HepG2 (cell line): ENCODE data around the gene MTIF2. TPM values are rescaled to one million over a fixed set of nuclear protein-coding genes. Genes with fewer than 3 reads are reported as not detected.

Experiments used
- ATM ChIP-seq: fragments of 450-650 bp; IDR thresholded peaks from 2 replicates; pipeline ENCODE4 v1.7.1; 2017; ENCODE audit warnings: mild to moderate bottlenecking, borderline replicate concordance
- ESRRA ChIP-seq: sonication (generic); formaldehyde crosslinking; IDR thresholded peaks from 2 replicates; pipeline ENCODE4 v1.5.1; 2020; ENCODE audit warnings: mild to moderate bottlenecking, low read depth, missing genetic modification reagents
- GLMP ChIP-seq: sonication (generic); formaldehyde crosslinking; IDR thresholded peaks from 2 replicates; pipeline ENCODE4 v1.9.0; 2021; ENCODE audit warnings: missing genetic modification reagents, mild to moderate bottlenecking, borderline replicate concordance
- HINFP ChIP-seq: sonication (generic); formaldehyde crosslinking; IDR thresholded peaks from 2 replicates; pipeline ENCODE4 v1.4.0; 2020; ENCODE audit warnings: low read depth, mild to moderate bottlenecking, missing genetic modification reagents
- HMGXB3 ChIP-seq: sonication (generic); formaldehyde crosslinking; IDR thresholded peaks from 2 replicates; pipeline ENCODE4 v1.4.0; 2020; ENCODE audit warnings: missing genetic modification reagents, borderline replicate concordance
- KDM5B ChIP-seq: sonication (generic); formaldehyde crosslinking; IDR thresholded peaks from 2 replicates; pipeline ENCODE4 v1.4.0; 2020; ENCODE audit warnings: missing genetic modification reagents, mild to moderate bottlenecking, borderline replicate concordance
- MED8 ChIP-seq: sonication (generic); formaldehyde crosslinking; IDR thresholded peaks from 2 replicates; pipeline ENCODE4 v1.8.1; 2023; ENCODE audit warnings: mild to moderate bottlenecking, missing genetic modification reagents; ENCODE audit not compliant: insufficient replicate concordance
- PLRG1 ChIP-seq: fragments of 450-650 bp; conservative IDR thresholded peaks from 2 replicates; pipeline ENCODE4 v1.6.1; 2016
- SAFB2 ChIP-seq: sonication (generic); formaldehyde crosslinking; IDR thresholded peaks from 2 replicates; pipeline ENCODE4 v1.5.1; 2020; ENCODE audit warnings: missing genetic modification reagents, low read depth, mild to moderate bottlenecking, borderline replicate concordance
- SNAI1 ChIP-seq: sonication (generic); formaldehyde crosslinking; IDR thresholded peaks from 2 replicates; pipeline ENCODE4 v1.5.0; 2020; ENCODE audit warnings: mild to moderate bottlenecking, missing genetic modification reagents, borderline replicate concordance
- TAF15 ChIP-seq: fragments of 200-400 bp; formaldehyde crosslinking; IDR thresholded peaks from one replicate; pipeline ENCODE4 v1.6.1; 2018; ENCODE audit warnings: mild to moderate bottlenecking, low read depth, low read length; ENCODE audit not compliant: poor library complexity, severe bottlenecking
- ZBTB2 ChIP-seq: sonication (generic); formaldehyde crosslinking; IDR thresholded peaks from 2 replicates; pipeline ENCODE4 v1.8.0; 2022; ENCODE audit warnings: low read depth, missing genetic modification reagents
- ZMAT5 ChIP-seq: sonication (generic); formaldehyde crosslinking; IDR thresholded peaks from 2 replicates; pipeline ENCODE4 v1.5.0; 2020; ENCODE audit warnings: mild to moderate bottlenecking, low read depth, missing genetic modification reagents, borderline replicate concordance
- ZNF362 ChIP-seq: sonication (generic); formaldehyde crosslinking; IDR thresholded peaks from 2 replicates; pipeline ENCODE4 v1.4.0; 2020; ENCODE audit warnings: missing genetic modification reagents, mild to moderate bottlenecking, borderline replicate concordance
- ZNF557 ChIP-seq: sonication (generic); formaldehyde crosslinking; IDR thresholded peaks from 2 replicates; pipeline ENCODE4 v1.4.0; 2020; ENCODE audit warnings: missing genetic modification reagents
- ZNF883 ChIP-seq: sonication (generic); formaldehyde crosslinking; IDR thresholded peaks from 2 replicates; pipeline ENCODE4 v1.5.1; 2020; ENCODE audit warnings: mild to moderate bottlenecking, missing genetic modification reagents; ENCODE audit errors: not compliant biosample characterization
- ZNF891 ChIP-seq: sonication (generic); formaldehyde crosslinking; IDR thresholded peaks from 2 replicates; pipeline ENCODE4 v1.5.0; 2020; ENCODE audit warnings: mild to moderate bottlenecking, missing genetic modification reagents
- polyA plus RNA-seq, 8 experiments: library from polyadenylated mRNA; depleted of rRNA in 3 of 8; stranded (reverse) in 7 of 8; unstranded in 1 of 8; fragments of >200 nt; fragmentation: Illumina TruSeq in 4 of 8; extraction: Trizol in 4 of 8; gene quantifications; 2 replicates each; pipeline versions ENCODE4 v1.2.1 to v1.2.3, GENCODE V29; 2011 to 2016; ENCODE audit warnings: low read depth in 4 of 8, missing spikeins in 1 of 8, mixed read lengths in 1 of 8; ENCODE audit not compliant: insufficient read depth in 1 of 8
- total RNA-seq, 5 experiments: library from RNA; depleted of rRNA; stranded (reverse); fragments of >200 nt; fragmentation: Illumina TruSeq; extraction: Trizol; gene quantifications; 2 replicates each; pipeline ENCODE4 v1.2.3, GENCODE V29; 2016; ENCODE audit warnings: low read depth in 1 of 5

MTIF2 gene
- total and polyA plus RNA-seq, 2 of the 13 experiments (the other 11 are each of a cell fraction or from before 2014, with no cell fraction given), result 32.1 to 92.1 TPM

GRCh38 chr2:55268907-55269644, at the start of gene MTIF2 (continued):
- peak; percentile 94 for TF ChIP-seq TAF15
- peak; percentile 78 for TF ChIP-seq MED8
- TF ChIP-seq KDM5B (CRISPR knock-in tag), result peak; percentile 98
- TF ChIP-seq HINFP, result peak; percentile 96
- TF ChIP-seq HMGXB3 (CRISPR knock-in tag), result peak; percentile 90; the same call in 1 of the 2 replicates
- peak; percentile 75; the same call in 1 of the 2 replicates for TF ChIP-seq ZNF362 (CRISPR knock-in tag)
- TF ChIP-seq ZNF891 (CRISPR knock-in tag), result peak; percentile 98
- TF ChIP-seq ZNF557 (CRISPR knock-in tag), result no peak
- TF ChIP-seq SNAI1 (CRISPR knock-in tag), result peak; percentile 97; the same call in 1 of the 2 replicates
- peak; percentile 88; the same call in 1 of the 2 replicates for TF ChIP-seq GLMP (CRISPR knock-in tag)
- no peak for TF ChIP-seq PLRG1
- TF ChIP-seq ZNF883 (CRISPR knock-in tag), result peak; percentile 89
- peak; percentile 80; the same call in 1 of the 2 replicates for TF ChIP-seq ZBTB2
- no peak for TF ChIP-seq ZMAT5 (CRISPR knock-in tag)
- TF ChIP-seq ATM, result no peak
- peak; percentile 97 for TF ChIP-seq SAFB2 (CRISPR knock-in tag)
- TF ChIP-seq ESRRA (CRISPR knock-in tag), result peak; percentile 96
